Neural cell (in vitro differentiated cells): Measurements from ENCODE around the gene CHD6.

ENCODE experiments used
- CTCF ChIP-seq: fragments of 450-650 bp; IDR thresholded peaks from 2 replicates; pipeline ENCODE4 v1.5.1; 2014; ENCODE audit warnings: antibody characterized with exemption, mild to moderate bottlenecking, moderate library complexity; ENCODE audit not compliant: poor library complexity, severe bottlenecking
- EP300 ChIP-seq: fragments of 450-650 bp; conservative IDR thresholded peaks from 2 replicates; pipeline ENCODE4 v1.6.1; 2014; ENCODE audit warnings: antibody characterized with exemption, mild to moderate bottlenecking, moderate library complexity; ENCODE audit not compliant: poor library complexity, severe bottlenecking
- EZH2 ChIP-seq: fragments of 200-600, 300-800 bp; shearing (Covaris generic), sonication (generic); IDR thresholded peaks from 2 replicates; pipeline ENCODE4 v1.6.1; 2014; ENCODE audit warnings: antibody characterized with exemption, low read length, borderline replicate concordance, mild to moderate bottlenecking; ENCODE audit not compliant: insufficient read depth, poor library complexity, severe bottlenecking
- MXI1 ChIP-seq: fragments of 450-650 bp; conservative IDR thresholded peaks from 2 replicates; pipeline ENCODE4 v1.6.1; 2014; ENCODE audit warnings: antibody characterized with exemption, mild to moderate bottlenecking; ENCODE audit not compliant: poor library complexity, severe bottlenecking
- POLR2AphosphoS5 ChIP-seq: IDR thresholded peaks from 2 replicates; pipeline ENCODE4 v1.6.1; 2012
- REST ChIP-seq: IDR thresholded peaks from 2 replicates; pipeline ENCODE4 v1.6.1; 2012; ENCODE audit warnings: borderline replicate concordance
- SMC3 ChIP-seq: fragments of 450-650 bp; conservative IDR thresholded peaks from 2 replicates; pipeline ENCODE4 v1.6.1; 2014; ENCODE audit warnings: antibody characterized with exemption, mild to moderate bottlenecking, moderate library complexity; ENCODE audit not compliant: poor library complexity
- TAF1 ChIP-seq: IDR thresholded peaks from 2 replicates; pipeline ENCODE4 v1.6.1; 2012; ENCODE audit warnings: low read depth

DNA sequence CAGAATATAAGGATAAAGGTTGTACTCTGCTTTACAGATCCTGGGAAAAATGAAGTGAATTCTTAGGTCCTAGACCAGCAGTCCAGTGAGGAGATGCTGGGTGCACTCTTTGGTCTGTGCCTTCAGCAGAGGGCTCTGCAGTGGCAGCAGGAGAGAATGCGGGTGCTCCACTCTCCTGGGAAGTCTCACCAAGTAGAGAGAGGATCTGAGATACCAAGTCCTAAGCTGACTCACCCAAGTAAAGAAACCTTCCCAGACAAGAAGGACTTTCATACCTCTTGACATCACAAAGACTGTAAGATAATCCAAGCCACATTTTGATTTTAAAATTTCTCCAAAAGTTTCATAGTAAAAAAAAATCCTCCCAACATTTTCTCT, 134.6 kb downstream of the CHD6 start:
- TF ChIP-seq POLR2AphosphoS5 (no peak), CTCF (no peak), EZH2 (no peak), TAF1 (no peak), SMC3 (no peak), REST (no peak), EP300 (no peak), MXI1 (no peak)
